GM12878 (cell line): ENCODE measurements around the gene IRF2. TPM values are rescaled to one million over a fixed set of nuclear protein-coding genes. Genes with fewer than 3 reads are reported as not detected.

Experiments used
- BCL11A ChIP-seq: IDR thresholded peaks from 2 replicates; pipeline ENCODE4 v1.6.1; 2011; ENCODE audit warnings: low read depth, low read length
- BRCA1 ChIP-seq: IDR thresholded peaks from 2 replicates; pipeline ENCODE4 v1.6.1; 2011; ENCODE audit warnings: low read depth, low read length, improper control_type of control experiment
- CTCF ChIP-seq, 3 experiments: IDR thresholded peaks in 2 of 3; conservative IDR thresholded peaks in 1 of 3; 2 replicates each; pipeline ENCODE4 v1.5.1; 2011; ENCODE audit warnings: low read depth in 3 of 3, low read length in 3 of 3, mild to moderate bottlenecking in 3 of 3, control low read depth in 2 of 3, moderate library complexity in 2 of 3, inconsistent platforms in 1 of 3, mixed read lengths in 1 of 3; ENCODE audit not compliant: control insufficient read depth in 2 of 3, insufficient read depth in 1 of 3; ENCODE audit errors: extremely low read depth in 1 of 3
- E4F1 ChIP-seq: fragments of 450-650 bp; IDR thresholded peaks from 2 replicates; pipeline ENCODE4 v1.6.1; 2018; ENCODE audit warnings: borderline replicate concordance, mild to moderate bottlenecking; ENCODE audit not compliant: partially characterized antibody
- ESRRA ChIP-seq: IDR thresholded peaks from 2 replicates; pipeline ENCODE4 v1.6.1; 2012; ENCODE audit warnings: mild to moderate bottlenecking, low read length, improper control_type of control experiment
- FOS ChIP-seq: IDR thresholded peaks from 3 replicates; pipeline ENCODE4 v1.6.1; 2011; ENCODE audit warnings: borderline replicate concordance; ENCODE audit not compliant: insufficient read length; ENCODE audit errors: extremely low read depth
- FOXK2 ChIP-seq: fragments of 450-650 bp; IDR thresholded peaks from 2 replicates; pipeline ENCODE4 v1.6.1; 2017; ENCODE audit warnings: mild to moderate bottlenecking, moderate library complexity
- IKZF1 ChIP-seq: fragments of 450-650 bp; conservative IDR thresholded peaks from 2 replicates; pipeline ENCODE4 v1.6.1; 2017; ENCODE audit warnings: antibody characterized with exemption, mild to moderate bottlenecking
- LARP7 ChIP-seq: fragments of 450-650 bp; IDR thresholded peaks from 2 replicates; pipeline ENCODE4 v1.6.1; 2017; ENCODE audit warnings: mild to moderate bottlenecking
- MEF2B ChIP-seq: fragments of 450-650 bp; IDR thresholded peaks from 2 replicates; pipeline ENCODE4 v1.6.1; 2018; ENCODE audit warnings: mild to moderate bottlenecking, moderate library complexity; ENCODE audit not compliant: partially characterized antibody, poor library complexity, severe bottlenecking
- NFXL1 ChIP-seq: fragments of 450-650 bp; IDR thresholded peaks from 2 replicates; pipeline ENCODE4 v1.6.1; 2017; ENCODE audit warnings: antibody characterized with exemption, mild to moderate bottlenecking, borderline replicate concordance
- NR2C1 ChIP-seq: fragments of 450-650 bp; IDR thresholded peaks from 2 replicates; pipeline ENCODE4 v1.6.1; 2017; ENCODE audit warnings: antibody characterized with exemption, mild to moderate bottlenecking, moderate library complexity
- PAX5 ChIP-seq: IDR thresholded peaks from 2 replicates; pipeline ENCODE4 v1.6.1; 2011; ENCODE audit warnings: low read depth, low read length, borderline replicate concordance
- POLR2AphosphoS5 ChIP-seq: IDR thresholded peaks from 2 replicates; pipeline ENCODE4 v1.6.1; 2011; ENCODE audit warnings: mild to moderate bottlenecking, low read length, inconsistent platforms
- RCOR1 ChIP-seq: conservative IDR thresholded peaks from 2 replicates; pipeline ENCODE4 v1.6.1; 2012; ENCODE audit warnings: low read depth, low read length, improper control_type of control experiment
- RFX5 ChIP-seq: IDR thresholded peaks from 2 replicates; pipeline ENCODE4 v1.6.1; 2011; ENCODE audit warnings: low read depth, low read length, improper control_type of control experiment
- RUNX3 ChIP-seq: IDR thresholded peaks from 2 replicates; pipeline ENCODE4 v1.6.1; 2012; ENCODE audit warnings: low read length, inconsistent platforms
- SIX5 ChIP-seq: IDR thresholded peaks from 2 replicates; pipeline ENCODE4 v1.6.1; 2011; ENCODE audit warnings: mild to moderate bottlenecking, low read depth, low read length, moderate library complexity; ENCODE audit not compliant: severe bottlenecking
- SKIL ChIP-seq: fragments of 450-650 bp; IDR thresholded peaks from 2 replicates; pipeline ENCODE4 v1.6.1; 2017; ENCODE audit warnings: mild to moderate bottlenecking, low read depth, inconsistent platforms; ENCODE audit not compliant: poor library complexity, severe bottlenecking
- SMARCA5 ChIP-seq: fragments of 450-650 bp; IDR thresholded peaks from 2 replicates; pipeline ENCODE4 v1.6.1; 2017; ENCODE audit warnings: mild to moderate bottlenecking
- SPI1 ChIP-seq: IDR thresholded peaks from 2 replicates; pipeline ENCODE4 v1.6.1; 2011; ENCODE audit warnings: low read depth, mild to moderate bottlenecking, low read length, moderate library complexity, borderline replicate concordance; ENCODE audit not compliant: insufficient read depth
- SREBF1 ChIP-seq: IDR thresholded peaks from 2 replicates; pipeline ENCODE4 v1.6.1; 2012; ENCODE audit warnings: mild to moderate bottlenecking, low read length
- STAT1 ChIP-seq: fragments of 450-650 bp; conservative IDR thresholded peaks from 2 replicates; pipeline ENCODE4 v1.6.1; 2014; ENCODE audit warnings: antibody characterized with exemption, mild to moderate bottlenecking
- STAT3 ChIP-seq: IDR thresholded peaks from 2 replicates; pipeline ENCODE4 v1.6.1; 2011; ENCODE audit warnings: low read depth, low read length, improper control_type of control experiment
- ZNF217 ChIP-seq: fragments of 450-650 bp; IDR thresholded peaks from 2 replicates; pipeline ENCODE4 v1.6.1; 2017; ENCODE audit warnings: antibody characterized with exemption, mild to moderate bottlenecking
- polyA plus RNA-seq, 11 experiments: library from polyadenylated mRNA; depleted of rRNA in 4 of 11; unstranded in 6 of 11; stranded (reverse) in 5 of 11; fragments of >200 nt; fragmentation: Nextera tagmentation in 4 of 11; fragmentation: Illumina TruSeq in 1 of 11; extraction: Ambion mirVana in 4 of 11; extraction: Trizol in 1 of 11; gene quantifications; 1 replicate in 1 of 11; 2 replicates in 10 of 11; pipeline versions ENCODE4 v1.2.1 to v1.2.3, GENCODE V29; 2011 to 2016; ENCODE audit warnings: inconsistent platforms in 2 of 11, missing spikeins in 2 of 11, low read depth in 1 of 11
- total RNA-seq, 4 experiments: library from RNA; depleted of rRNA in 3 of 4; stranded (reverse); fragments of >200 nt in 3 of 4; fragmentation: Illumina TruSeq in 1 of 4; extraction: Trizol in 1 of 4; gene quantifications; 2 replicates each; pipeline versions ENCODE4 v1.2.1 to v1.2.3, GENCODE V29; 2013 to 2021

Gene IRF2
- total and polyA plus RNA-seq, 10 of the 15 experiments (the other 5 are each of a cell fraction or from before 2014, with no cell fraction given), result 45.1 to 99.3 (median 58.9) TPM

GRCh38 chr4:184514121-184514988 lies 40.0 kb upstream of the IRF2 start (continued):
- TF ChIP-seq SREBF1 (peak; percentile 91), SIX5 (no peak), IKZF1 (peak; percentile 97), SMARCA5 (no peak), CTCF (IDR thresholded peaks at IDR 0.05 in 2 of 3, conservative IDR thresholded peaks at IDR 0.05 in 1 of 3; ENCODE audit: control insufficient read depth in 2 of 3, extremely low read depth in 1 of 3, insufficient read depth in 1 of 3, low read depth in 3 of 3, low read length in 3 of 3) (no peak), POLR2AphosphoS5 (peak; percentile 77), FOXK2 (no peak), PAX5 (peak; percentile 100), BCL11A (peak; percentile 100), SKIL (peak; percentile 90), RFX5 (no peak), SPI1 (peak; percentile 28; the same call in 1 of the 2 replicates), ZNF217 (peak; percentile 99), NFXL1 (no peak), ESRRA (no peak), RUNX3 (peak; percentile 99), RCOR1 (peak; percentile 88; the same call in 1 of the 2 replicates), E4F1 (no peak), STAT1 (no peak), FOS (peak; percentile 1), MEF2B (peak; percentile 76), NR2C1 (no peak), BRCA1 (no peak), LARP7 (no peak), STAT3 (0 out of 2 replicates have a peak, but pooled peaks have one; percentile 83)
